CD4-positive, alpha-beta T cell treated with Interleukin-21 for 1 hour (primary cell): ENCODE measurements around the gene OR4C13.
A peak's percentile ranks its signal among the peaks of the same experiment; 100 is the strongest.
"Not testable (repeated sequence)": the region's sequence is repeated elsewhere in the genome, so short reads cannot be mapped to it uniquely, and the experiment has no call there.

Experiments
- DNase-seq: peaks from one replicate; pipeline ENCODE4 v3.0.0-alpha.2; 2020

Gene OR4C13

GRCh38 chr11:49952091-49952490 is at the start of gene OR4C13:
Gene OR4C13 (plus strand): TSS chr11:49952391. CDS start chr11:49952423, 32 bp downstream.
- no peak for DNase-seq

GRCh38 chr11:49911516-49911915 is 40.7 kb upstream of the OR4C13 start:
- DNase-seq: not testable (repeated sequence)

GRCh38 chr11:49948701-49949100 is 3.5 kb upstream of the OR4C13 start:
- DNase-seq: not testable (repeated sequence)

- not testable (repeated sequence) for DNase-seq
These were observed 21.2 kb downstream of the OR4C13 start for GRCh38 chr11:49973439-49973838.

GRCh38 chr11:49982435-49982834 is 30.2 kb downstream of the OR4C13 start, which contains the start of gene OR4C12:
Gene OR4C12 (minus strand): TSS chr11:49982535. CDS start chr11:49982501, 34 bp downstream.
- DNase-seq: not testable (repeated sequence)

- DNase-seq: peak; percentile 30
These were observed 43.4 kb downstream of the OR4C13 start for GRCh38 chr11:49995565-49995964.
